Bone marrow (tissue), 2 donors: ENCODE results near the gene MREG.

Source experiments
- DNase-seq, 2 donors: peaks; one replicate each; lab custom pipeline; 2025; lab: John Stamatoyannopoulos, UW

The MREG gene, protein sequence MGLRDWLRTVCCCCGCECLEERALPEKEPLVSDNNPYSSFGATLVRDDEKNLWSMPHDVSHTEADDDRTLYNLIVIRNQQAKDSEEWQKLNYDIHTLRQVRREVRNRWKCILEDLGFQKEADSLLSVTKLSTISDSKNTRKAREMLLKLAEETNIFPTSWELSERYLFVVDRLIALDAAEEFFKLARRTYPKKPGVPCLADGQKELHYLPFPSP

GRCh38 chr2:216013080-216013909 lies at the start of gene MREG:
TSS of gene MREG (minus strand) at chr2:216013551. CDS start at chr2:216013327, 224 bp downstream.
- DNase-seq: peak; percentile 14 to 34

GRCh38 chr2:216059233-216059834 lies 46.0 kb upstream of the MREG start:
- no peak for DNase-seq

- no peak for DNase-seq
These were observed 44.4 kb upstream of the MREG start for GRCh38 chr2:216057688-216058193.

GRCh38 chr2:216056739-216057138 lies 43.4 kb upstream of the MREG start:
- DNase-seq: no peak

- DNase-seq: no peak
These were observed 42.3 kb upstream of the MREG start for GRCh38 chr2:216055680-216056079.

- DNase-seq: no peak
These were observed 39.1 kb upstream of the MREG start for GRCh38 chr2:216052420-216052819.

DNA sequence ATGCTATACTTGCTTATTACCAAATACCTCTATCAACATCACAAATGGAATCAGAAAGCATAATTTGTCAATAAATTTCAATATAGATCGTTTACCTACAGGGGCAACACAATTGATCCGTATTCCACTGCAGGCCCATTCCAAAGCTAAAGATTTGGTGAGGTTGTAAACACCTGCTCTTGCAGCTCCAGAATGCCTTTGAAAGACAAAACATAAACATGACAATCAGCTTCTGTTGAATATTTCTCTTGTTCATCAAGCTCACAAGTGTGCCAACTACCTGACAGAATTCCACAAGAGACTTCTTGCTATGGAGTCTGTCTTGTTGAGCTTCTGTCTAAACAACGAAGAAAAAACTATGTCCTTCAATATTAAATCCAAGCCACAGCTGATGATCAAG lies 38.0 kb upstream of the MREG start:
- no peak for DNase-seq

DNA sequence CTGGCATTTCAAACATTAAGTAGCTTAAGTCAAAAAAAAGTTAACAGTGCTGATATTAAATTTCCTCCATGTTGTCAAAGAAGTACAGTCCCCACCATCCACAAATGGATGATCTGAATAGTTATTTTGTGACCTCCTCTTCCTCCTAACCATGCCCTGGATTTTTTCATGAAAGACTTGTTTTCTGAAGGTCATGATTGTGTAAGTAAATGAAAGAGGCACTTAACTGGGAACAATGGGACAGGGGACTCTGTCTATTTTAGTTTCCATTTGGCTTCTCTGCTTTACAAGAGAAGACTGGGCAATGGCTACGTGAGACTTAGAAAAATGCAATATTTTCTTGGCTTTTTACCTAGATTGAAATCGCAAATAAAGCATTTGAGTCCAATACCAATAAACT lies 36.1 kb upstream of the MREG start:
- DNase-seq: no peak

GRCh38 chr2:216047397-216047796 lies 34.0 kb upstream of the MREG start:
- DNase-seq: no peak

DNA sequence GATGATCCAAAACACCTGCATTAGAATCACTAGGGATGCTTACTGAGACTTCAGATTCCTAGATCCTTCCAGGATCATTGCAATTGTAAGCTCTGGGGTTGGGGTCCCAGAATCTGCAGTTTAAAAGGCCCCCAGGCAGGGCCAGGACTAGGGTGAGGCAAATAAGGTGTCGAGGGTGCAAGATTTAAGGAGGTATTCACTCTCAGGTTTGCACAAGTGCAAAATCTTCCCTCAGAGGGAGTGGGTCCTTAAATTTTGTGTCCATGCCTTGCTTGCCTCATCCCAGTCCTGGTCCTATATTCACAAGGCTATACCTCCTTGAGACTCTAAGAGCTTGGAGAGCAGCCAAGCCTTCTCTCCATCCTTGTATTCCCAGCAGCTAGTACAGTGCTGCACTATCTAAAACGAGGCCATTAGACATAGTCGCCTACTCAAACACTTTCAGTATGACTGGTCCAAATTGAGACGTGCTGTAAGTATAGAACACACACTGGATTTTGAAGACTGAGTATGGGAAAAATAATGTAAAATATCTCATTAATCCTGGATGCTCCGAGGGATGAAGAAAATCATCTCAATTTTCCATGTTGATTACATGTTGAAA lies 31.6 kb upstream of the MREG start:
- DNase-seq: no peak

GRCh38 chr2:216043949-216044348 lies 30.6 kb upstream of the MREG start:
- DNase-seq: no peak

- no peak for DNase-seq
These were observed 28.1 kb upstream of the MREG start for GRCh38 chr2:216041438-216041837.

- DNase-seq: no peak
These were observed 26.6 kb upstream of the MREG start for GRCh38 chr2:216039918-216040317.

GRCh38 chr2:216034065-216034464 lies 20.7 kb upstream of the MREG start:
- peak; percentile 4 to 42 for DNase-seq

GRCh38 chr2:216033403-216033802 lies 20.1 kb upstream of the MREG start:
- no peak for DNase-seq

GRCh38 chr2:216031960-216032689 lies 18.8 kb upstream of the MREG start:
- DNase-seq: no peak

GRCh38 chr2:216030216-216030615 lies 16.9 kb upstream of the MREG start:
- no peak for DNase-seq

DNA sequence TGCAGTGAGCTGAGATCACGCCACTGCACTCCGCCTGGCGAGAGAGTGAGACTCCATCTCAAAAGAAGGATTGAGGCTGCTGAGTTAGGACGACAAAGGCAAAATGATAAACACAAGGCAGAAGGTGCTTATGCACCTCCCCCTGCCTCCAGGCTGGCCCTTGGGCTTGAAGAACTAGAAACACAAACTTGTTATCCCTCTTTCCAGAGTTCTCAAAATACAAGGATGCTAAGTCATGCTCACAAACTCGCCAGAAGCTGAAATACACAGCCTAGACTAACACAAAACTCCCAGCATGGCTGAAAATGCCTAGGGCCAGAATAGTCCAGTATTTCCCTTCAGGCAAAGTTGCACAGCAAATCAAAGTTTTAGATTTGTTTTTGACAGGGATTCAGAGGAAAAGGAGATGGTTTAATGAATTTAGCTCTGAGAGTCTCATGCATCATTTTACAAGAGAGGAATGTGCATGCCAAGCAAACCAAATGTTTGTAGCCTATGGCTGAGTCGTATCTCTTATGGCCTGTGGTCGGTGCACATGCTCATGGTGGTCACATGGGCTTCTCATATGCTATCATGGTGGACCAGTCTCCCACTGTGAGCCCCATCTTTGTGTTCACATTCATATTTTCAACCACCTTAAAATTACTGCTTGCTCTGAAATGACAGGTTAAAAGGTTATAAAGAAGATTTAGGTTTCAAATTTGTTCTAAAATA lies 16.2 kb upstream of the MREG start:
- DNase-seq: no peak

DNA sequence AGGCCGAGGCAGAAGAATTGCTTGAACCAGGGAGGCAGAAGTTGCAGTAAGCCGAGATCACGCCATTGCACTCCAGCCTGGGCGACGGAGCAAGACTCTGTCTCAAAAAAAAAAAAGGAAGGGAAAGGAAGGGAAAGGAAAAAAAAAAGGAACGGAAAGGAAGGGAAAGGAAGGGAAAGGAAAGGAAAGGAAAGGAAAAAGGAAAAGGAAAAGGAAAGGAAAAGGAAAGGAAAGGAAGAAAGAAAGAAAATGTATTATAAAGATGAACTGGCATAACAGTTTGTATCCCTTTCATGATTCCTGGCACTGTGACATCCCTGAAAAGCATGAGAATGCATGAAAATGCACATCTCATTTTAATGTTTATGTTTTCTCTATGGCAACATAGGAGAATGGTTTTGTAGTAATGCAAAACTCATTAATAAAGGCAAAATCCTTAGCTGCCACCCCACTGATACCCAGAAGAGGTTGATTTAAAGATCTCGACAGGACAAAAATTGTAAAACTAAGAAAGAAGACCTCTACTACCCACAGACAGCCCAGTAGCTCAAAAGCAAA lies 11.5 kb upstream of the MREG start:
- no peak for DNase-seq

- DNase-seq: no peak
These were observed 9.8 kb upstream of the MREG start for GRCh38 chr2:216023055-216023648.
